B cell (primary cell): ENCODE results near the gene ENDOU. TPM values are rescaled to one million over a fixed set of nuclear protein-coding genes. Genes with fewer than 3 reads are reported as not detected.

Experiments used
- ATAC-seq: fragments of 200-7000 bp; cut with Tn5 transposase; one replicate; pipeline ENCODE4 v1.10.0; 2021; ENCODE audit warnings: low read depth, mild to moderate bottlenecking, moderate number of reproducible peaks, moderate library complexity
- CTCF ChIA-PET: fragments of 350-600 bp; sonication (Branson Sonifier 250); formaldehyde crosslinking; loops from one replicate; lab custom pipeline; 2021; ENCODE audit warnings: antibody characterized with exemption, inconsistent platforms; lab: Charles Lee
- POLR2A ChIA-PET: fragments of 350-600 bp; sonication (Branson Sonifier 250); formaldehyde crosslinking; loops from one replicate; lab custom pipeline; 2021; ENCODE audit warnings: antibody characterized with exemption; lab: Charles Lee
- DNase-seq: peaks from one replicate; pipeline ENCODE4 v3.0.0; 2013
- H2AFZ ChIP-seq: 2 replicates; pipeline ENCODE4 v1.6.1; 2012; ENCODE audit warnings: mild to moderate bottlenecking, low read depth, low read length; ENCODE audit not compliant: insufficient read depth, poor library complexity, severe bottlenecking
- H3K27ac ChIP-seq, 2 donors: 1 replicate in 1 of 2; 2 replicates in 1 of 2; pipeline ENCODE4 v1.5.1; 2012 to 2013; ENCODE audit warnings: low read length in 2 of 2, mild to moderate bottlenecking in 2 of 2, moderate library complexity in 1 of 2
- H3K27me3 ChIP-seq, 4 experiments: fragments of 200-600 bp in 1 of 4; sonication (generic) in 1 of 4; replicated peaks in 1 of 4; 1 replicate in 2 of 4; 2 replicates in 2 of 4; pipeline versions ENCODE4 v1.6.1 to v1.7.0; 2013 to 2016; ENCODE audit warnings: low read length in 3 of 4, mild to moderate bottlenecking in 2 of 4, mixed read lengths in 1 of 4, moderate library complexity in 1 of 4; ENCODE audit not compliant: insufficient read depth in 4 of 4, control insufficient read depth in 3 of 4; ENCODE audit errors: control extremely low read depth in 1 of 4
- H3K36me3 ChIP-seq, 2 experiments: replicated peaks in 1 of 2; 1 replicate in 1 of 2; 2 replicates in 1 of 2; pipeline versions ENCODE4 v1.6.1 to v1.7.1; 2013; ENCODE audit warnings: low read length in 1 of 2; ENCODE audit not compliant: insufficient read depth in 2 of 2, control insufficient read depth in 1 of 2; ENCODE audit errors: control extremely low read depth in 1 of 2, extremely low read depth in 1 of 2
- H3K4me1 ChIP-seq, 2 donors: fragments of 200-600 bp in 1 of 2; sonication (generic) in 1 of 2; 1 replicate in 1 of 2; 2 replicates in 1 of 2; pipeline versions ENCODE4 v1.5.1 to v1.6.1; 2013 to 2017; ENCODE audit warnings: low read length in 2 of 2; ENCODE audit not compliant: control insufficient read depth in 2 of 2, insufficient read depth in 2 of 2
- H3K4me2 ChIP-seq: replicated peaks from 2 replicates; pipeline ENCODE3; 2012; ENCODE audit warnings: mild to moderate bottlenecking, low read depth, low read length; ENCODE audit not compliant: poor library complexity, severe bottlenecking
- H3K4me3 ChIP-seq, 5 experiments: fragments of 200-600 bp in 1 of 5; sonication (generic) in 1 of 5; 1 replicate in 3 of 5; 2 replicates in 2 of 5; pipeline versions ENCODE4 v1.5.1 to v1.7.0; 2011 to 2016; ENCODE audit warnings: low read length in 4 of 5, mild to moderate bottlenecking in 4 of 5, low read depth in 2 of 5, control low read depth in 1 of 5, moderate library complexity in 1 of 5; ENCODE audit not compliant: insufficient read depth in 1 of 5; ENCODE audit errors: control extremely low read depth in 1 of 5, extremely low read depth in 1 of 5
- H3K79me2 ChIP-seq: fragments of 200-600 bp; sonication (generic); one replicate; pipeline ENCODE4 v1.6.0; 2016; ENCODE audit warnings: low read length; ENCODE audit not compliant: control insufficient read depth, insufficient read depth
- H3K9ac ChIP-seq: fragments of 200-600 bp; sonication (generic); 2 replicates; pipeline ENCODE4 v1.6.1; 2017; ENCODE audit warnings: mild to moderate bottlenecking, low read length, moderate library complexity
- H3K9me3 ChIP-seq, 3 donors: one replicate each; pipeline versions ENCODE4 v1.6.1 to v1.7.1; 2013; ENCODE audit warnings: low read length in 2 of 3; ENCODE audit not compliant: control insufficient read depth in 2 of 3, insufficient read depth in 1 of 3; ENCODE audit errors: control extremely low read depth in 1 of 3
- H4K20me1 ChIP-seq: 2 replicates; pipeline ENCODE4 v1.6.0; 2012; ENCODE audit warnings: mild to moderate bottlenecking, low read length; ENCODE audit not compliant: insufficient read depth, control insufficient read depth, poor library complexity, severe bottlenecking
- H3K27ac Mint-ChIP-seq: one replicate; pipeline ENCODE4 v1.8.0; 2021; ENCODE audit warnings: mixed read lengths
- H3K27me3 Mint-ChIP-seq: one replicate; pipeline ENCODE4 v1.8.0; 2021; ENCODE audit warnings: mixed read lengths
- H3K4me1 Mint-ChIP-seq: one replicate; pipeline ENCODE4 v1.8.0; 2021; ENCODE audit warnings: mixed read lengths
- H3K4me3 Mint-ChIP-seq: one replicate; pipeline ENCODE4 v1.8.0; 2021; ENCODE audit warnings: mixed read lengths
- H3K9me3 Mint-ChIP-seq: one replicate; pipeline ENCODE4 v1.8.0; 2022; ENCODE audit warnings: mixed read lengths; ENCODE audit not compliant: insufficient read depth
- CTCF ChIP-seq: fragments of 200-600 bp; IDR thresholded peaks from one replicate; pipeline ENCODE4 v1.8.0; 2022; ENCODE audit warnings: antibody characterized with exemption, mild to moderate bottlenecking
- EZH2 ChIP-seq: IDR thresholded peaks from 2 replicates; pipeline ENCODE4 v1.6.1; 2012; ENCODE audit warnings: borderline replicate concordance, low read depth, mild to moderate bottlenecking, moderate library complexity, low read length; ENCODE audit not compliant: insufficient read depth, poor library complexity, severe bottlenecking
- WGBS: methylation state at CpG from one replicate; pipeline ENCODE4 v1.1.5; 2013; ENCODE audit warnings: missing lambda C conversion rate; ENCODE audit not compliant: insufficient coverage; 5-methylcytosine and 5-hydroxymethylcytosine counted together
- intact Hi-C: fragments of 100-400 bp; cut with micrococcal nuclease; formaldehyde crosslinking; loops from one replicate; pipeline ENCODE4 v1.10.0; 2022
- polyA plus RNA-seq: library from polyadenylated mRNA; depleted of rRNA; stranded (reverse); fragments of >200 nt; gene quantifications from 2 replicates; pipeline ENCODE4 v1.2.3, GENCODE V29; 2012
- total RNA-seq, 2 donors: library from RNA; stranded (reverse); fragments of 120-200 nt in 1 of 2; gene quantifications; 1 replicate in 1 of 2; 2 replicates in 1 of 2; pipeline versions ENCODE4 v1.2.3 to v1.2.4, GENCODE V29; 2013 to 2022

The ENDOU gene
- total and polyA plus RNA-seq, 2 donors (not counting 1 experiment from before 2014, with no cell fraction given), result 0.03 TPM; not detected in 1

DNA sequence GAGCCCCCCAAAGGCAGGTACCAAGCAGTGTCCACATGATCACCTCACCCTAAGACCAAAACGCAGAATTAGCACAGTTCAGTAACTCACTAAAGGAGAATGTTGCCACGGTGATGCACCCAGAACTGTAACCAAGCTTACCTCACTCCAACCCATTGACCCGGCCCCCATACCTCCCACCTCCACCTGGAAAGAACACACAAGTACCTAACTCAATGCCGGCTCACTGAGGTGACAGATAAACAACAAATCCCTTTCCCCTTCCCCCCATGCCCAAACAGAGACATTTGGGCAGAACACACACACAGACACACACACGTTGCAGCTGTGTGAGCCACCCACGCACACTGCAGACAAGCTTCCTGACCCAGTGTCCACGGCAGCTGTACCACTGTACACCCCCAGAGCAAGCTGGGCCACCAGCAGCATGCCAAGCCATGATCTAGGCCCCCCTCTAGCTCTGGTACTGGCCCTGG lies 32.1 kb upstream of the ENDOU start:
- H3K4me3 Mint-ChIP-seq, result peak overlapping the region; percentile 85
- ChIA-PET POLR2A (interaction anchor here (1.0 to 7.3 kb wide), 4 partner anchors 10 to 75 kb away, joined by 3 to 43 read pairs (median 5); no protein-coding TSS in a partner anchor), CTCF (interaction anchor here (0.7 to 14.1 kb wide), 13 partner anchors 14 to 724 kb away, joined by 3 to 452 read pairs (median 10); partner anchors contain the start of gene SLC48A1)
- Histone ChIP-seq H3K79me2 (no peaks in the 10 kb centered on the region), H3K4me1 (peaks cover 57 to 69% of the 10 kb centered on the region in 2 donors), H4K20me1 (no peaks in the 10 kb centered on the region), H3K27me3 (no peaks in the 10 kb centered on the region), H2AFZ (peak overlapping the region; percentile 31), H3K27ac (peak overlapping the region in 1 of 2 donors; percentile 45), H3K9me3 (no peaks in the 10 kb centered on the region), H3K9ac (no peak overlapping the region), H3K4me2 (peak overlapping the region; percentile 97), H3K4me3 (no peak overlapping the region), H3K36me3 (no peaks in the 10 kb centered on the region)
- H3K4me1 Mint-ChIP-seq, result peaks cover 61% of the 10 kb centered on the region
- TF ChIP-seq EZH2 (no peak), CTCF (no peak)
- ATAC-seq, result no peak
- no peaks in the 10 kb centered on the region for H3K27me3 Mint-ChIP-seq
- H3K27ac Mint-ChIP-seq, result peak overlapping the region; percentile 70
- intact Hi-C loops, result no loop called here
- WGBS, result 34% methylated on average over 7 of the region's 7 CpGs
- DNase-seq, result no peak
- H3K9me3 Mint-ChIP-seq, result no peaks in the 10 kb centered on the region
